Measurements from ENCODE around the gene SDK1. TPM values are rescaled to one million over a fixed set of nuclear protein-coding genes. Genes with fewer than 3 reads are reported as not detected.

The SDK1 gene
- total and polyA plus RNA-seq, 11 donors: 2.2 to 5.8 (median 3.4) TPM

GRCh38 chr7:4111166-4111565, 810.1 kb downstream of the SDK1 start:
- Histone ChIP-seq H3K27me3 (no peaks in the 10 kb centered on the region), H3K9me3 (no peaks in the 10 kb centered on the region), H3K27ac (no peak overlapping the region), H3K4me3 (no peak overlapping the region), H3K4me1 (no peaks in the 10 kb centered on the region), H3K36me3 (no peaks in the 10 kb centered on the region)
- TF ChIP-seq CTCF (IDR thresholded peaks at IDR 0.05): no peak
- TF ChIP-seq POLR2A (IDR thresholded peaks at IDR 0.05): no peak
- WGBS, 4 donors: 58 to 71% (median 66%) methylated on average over 5 of the region's 5 CpGs
- no peak for ATAC-seq
- intact Hi-C loops (cut with DNase I): no loop called here
- no peak for DNase-seq

- H3K27ac ChIP-seq: no peak overlapping the region
- TF ChIP-seq CTCF (IDR thresholded peaks at IDR 0.05) (no peak), POLR2A (IDR thresholded peaks at IDR 0.05) (no peak)
- no peak for DNase-seq
- no peaks in the 10 kb centered on the region for H3K36me3 ChIP-seq
- no peaks in the 10 kb centered on the region for H3K9me3 ChIP-seq
- H3K27me3 ChIP-seq: no peaks in the 10 kb centered on the region
- H3K4me3 ChIP-seq: no peak overlapping the region
- intact Hi-C loops (cut with DNase I): no loop called here
- ATAC-seq: no peak
- no peaks in the 10 kb centered on the region for H3K4me1 ChIP-seq
- 93 to 97% (median 94%) methylated on average over 14 of the region's 14 CpGs for WGBS, 4 donors
These were observed 812.2 kb downstream of the SDK1 start for GRCh38 chr7:4113271-4113670.

- ATAC-seq: no peak
- Histone ChIP-seq H3K36me3 (no peaks in the 10 kb centered on the region), H3K9me3 (peaks cover 0 to 6% (median 0%) of the 10 kb centered on the region in 12 donors), H3K4me3 (no peak overlapping the region), H3K4me1 (no peaks in the 10 kb centered on the region), H3K27ac (no peak overlapping the region), H3K27me3 (no peaks in the 10 kb centered on the region)
- no peak for TF ChIP-seq CTCF (IDR thresholded peaks at IDR 0.05)
- TF ChIP-seq POLR2A (IDR thresholded peaks at IDR 0.05): no peak
- intact Hi-C loops (cut with DNase I): no loop called here
- no peak for DNase-seq
- WGBS, 4 donors: 92 to 96% (median 95%) methylated on average over 25 of the region's 25 CpGs
These were observed 812.9 kb downstream of the SDK1 start for GRCh38 chr7:4113976-4114375.

- intact Hi-C loops (cut with DNase I): no loop called here
- H3K27me3 ChIP-seq: no peaks in the 10 kb centered on the region
- no peak overlapping the region for H3K4me3 ChIP-seq
- no peak for ATAC-seq
- TF ChIP-seq CTCF (IDR thresholded peaks at IDR 0.05) (no peak), POLR2A (IDR thresholded peaks at IDR 0.05) (no peak)
- H3K4me1 ChIP-seq: no peaks in the 10 kb centered on the region
- no peaks in the 10 kb centered on the region for H3K36me3 ChIP-seq
- DNase-seq: no peak
- H3K9me3 ChIP-seq: peaks cover 0 to 21% (median 9%) of the 10 kb centered on the region in 12 donors
- no peak overlapping the region for H3K27ac ChIP-seq
- 84 to 91% (median 86%) methylated on average over 7 of the region's 7 CpGs for WGBS, 4 donors
These were observed 814.4 kb downstream of the SDK1 start for GRCh38 chr7:4115442-4115841.
